Measurements from ENCODE around the gene LRRTM4. TPM values are rescaled to one million over a fixed set of nuclear protein-coding genes. Genes with fewer than 3 reads are reported as not detected.
A peak's percentile ranks its signal among the peaks of the same experiment; 100 is the strongest.

The LRRTM4 gene
- total RNA-seq, 1 experiment from 2014 or later: 9.4 TPM

DNA sequence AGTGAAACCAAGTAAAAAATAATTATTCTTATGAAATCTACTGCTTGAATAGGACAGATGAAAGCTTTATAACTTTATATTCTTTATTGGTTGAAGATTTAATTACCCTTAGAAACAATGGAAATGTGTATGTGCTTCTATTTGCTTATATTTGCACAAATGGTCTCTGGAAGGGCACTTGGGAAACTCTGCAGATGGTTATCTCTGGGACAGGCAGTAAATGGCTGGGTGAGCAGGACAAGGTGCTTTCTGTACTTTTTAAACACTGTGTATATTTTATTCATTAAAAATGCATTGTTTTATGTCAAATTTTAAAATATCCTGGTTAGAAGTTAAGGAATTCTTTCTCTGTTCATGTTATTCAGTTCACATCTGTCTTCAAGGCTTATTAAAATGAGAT is 131.1 kb downstream of the LRRTM4 start:
- no peak for DNase-seq (ENCODE audit: low spot score)
- Mint-ChIP-seq H3K27ac (no peak overlapping the region), H3K4me1 (peaks cover 43% of the 10 kb centered on the region), H3K36me3 (peaks cover 4% of the 10 kb centered on the region; the same call in 1 of the 2 replicates), H3K4me3 (no peak overlapping the region), H3K27me3 (ENCODE audit: low read depth) (no peaks in the 10 kb centered on the region), H3K9me3 (peaks cover 4% of the 10 kb centered on the region; the same call in 1 of the 2 replicates)
- ChIA-PET CTCF (no interaction called here), POLR2A (no interaction called here)
- TF ChIP-seq, protein P1, sequence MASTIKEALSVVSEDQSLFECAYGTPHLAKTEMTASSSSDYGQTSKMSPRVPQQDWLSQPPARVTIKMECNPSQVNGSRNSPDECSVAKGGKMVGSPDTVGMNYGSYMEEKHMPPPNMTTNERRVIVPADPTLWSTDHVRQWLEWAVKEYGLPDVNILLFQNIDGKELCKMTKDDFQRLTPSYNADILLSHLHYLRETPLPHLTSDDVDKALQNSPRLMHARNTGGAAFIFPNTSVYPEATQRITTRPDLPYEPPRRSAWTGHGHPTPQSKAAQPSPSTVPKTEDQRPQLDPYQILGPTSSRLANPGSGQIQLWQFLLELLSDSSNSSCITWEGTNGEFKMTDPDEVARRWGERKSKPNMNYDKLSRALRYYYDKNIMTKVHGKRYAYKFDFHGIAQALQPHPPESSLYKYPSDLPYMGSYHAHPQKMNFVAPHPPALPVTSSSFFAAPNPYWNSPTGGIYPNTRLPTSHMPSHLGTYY (CRISPR knock-in tag; IDR thresholded peaks at IDR 0.05): no peak
- no peak for TF ChIP-seq ATF3 (CRISPR knock-in tag; conservative IDR thresholded peaks at IDR 0.05)
- TF ChIP-seq, protein P2, sequence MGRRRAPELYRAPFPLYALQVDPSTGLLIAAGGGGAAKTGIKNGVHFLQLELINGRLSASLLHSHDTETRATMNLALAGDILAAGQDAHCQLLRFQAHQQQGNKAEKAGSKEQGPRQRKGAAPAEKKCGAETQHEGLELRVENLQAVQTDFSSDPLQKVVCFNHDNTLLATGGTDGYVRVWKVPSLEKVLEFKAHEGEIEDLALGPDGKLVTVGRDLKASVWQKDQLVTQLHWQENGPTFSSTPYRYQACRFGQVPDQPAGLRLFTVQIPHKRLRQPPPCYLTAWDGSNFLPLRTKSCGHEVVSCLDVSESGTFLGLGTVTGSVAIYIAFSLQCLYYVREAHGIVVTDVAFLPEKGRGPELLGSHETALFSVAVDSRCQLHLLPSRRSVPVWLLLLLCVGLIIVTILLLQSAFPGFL (CRISPR knock-in tag; IDR thresholded peaks at IDR 0.05; ENCODE audit: borderline replicate concordance): no peak
- TF ChIP-seq GRHL2 (CRISPR knock-in tag; IDR thresholded peaks at IDR 0.05; ENCODE audit: insufficient replicate concordance, severe bottlenecking): no peak
- TF ChIP-seq, protein P3, sequence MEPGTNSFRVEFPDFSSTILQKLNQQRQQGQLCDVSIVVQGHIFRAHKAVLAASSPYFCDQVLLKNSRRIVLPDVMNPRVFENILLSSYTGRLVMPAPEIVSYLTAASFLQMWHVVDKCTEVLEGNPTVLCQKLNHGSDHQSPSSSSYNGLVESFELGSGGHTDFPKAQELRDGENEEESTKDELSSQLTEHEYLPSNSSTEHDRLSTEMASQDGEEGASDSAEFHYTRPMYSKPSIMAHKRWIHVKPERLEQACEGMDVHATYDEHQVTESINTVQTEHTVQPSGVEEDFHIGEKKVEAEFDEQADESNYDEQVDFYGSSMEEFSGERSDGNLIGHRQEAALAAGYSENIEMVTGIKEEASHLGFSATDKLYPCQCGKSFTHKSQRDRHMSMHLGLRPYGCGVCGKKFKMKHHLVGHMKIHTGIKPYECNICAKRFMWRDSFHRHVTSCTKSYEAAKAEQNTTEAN (CRISPR knock-in tag; IDR thresholded peaks at IDR 0.05): no peak
- TF ChIP-seq, protein P4, sequence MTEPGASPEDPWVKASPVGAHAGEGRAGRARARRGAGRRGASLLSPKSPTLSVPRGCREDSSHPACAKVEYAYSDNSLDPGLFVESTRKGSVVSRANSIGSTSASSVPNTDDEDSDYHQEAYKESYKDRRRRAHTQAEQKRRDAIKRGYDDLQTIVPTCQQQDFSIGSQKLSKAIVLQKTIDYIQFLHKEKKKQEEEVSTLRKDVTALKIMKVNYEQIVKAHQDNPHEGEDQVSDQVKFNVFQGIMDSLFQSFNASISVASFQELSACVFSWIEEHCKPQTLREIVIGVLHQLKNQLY (CRISPR knock-in tag; IDR thresholded peaks at IDR 0.05): no peak
- TF ChIP-seq E2F1 (CRISPR knock-in tag; IDR thresholded peaks at IDR 0.05): no peak
- TF ChIP-seq CTCF (IDR thresholded peaks at IDR 0.05): no peak
- TF ChIP-seq E2F5 (CRISPR knock-in tag; IDR thresholded peaks at IDR 0.05): no peak
- no peak for TF ChIP-seq CBFB (CRISPR knock-in tag; IDR thresholded peaks at IDR 0.05; ENCODE audit: low read depth)
- ATAC-seq: no peak

DNA sequence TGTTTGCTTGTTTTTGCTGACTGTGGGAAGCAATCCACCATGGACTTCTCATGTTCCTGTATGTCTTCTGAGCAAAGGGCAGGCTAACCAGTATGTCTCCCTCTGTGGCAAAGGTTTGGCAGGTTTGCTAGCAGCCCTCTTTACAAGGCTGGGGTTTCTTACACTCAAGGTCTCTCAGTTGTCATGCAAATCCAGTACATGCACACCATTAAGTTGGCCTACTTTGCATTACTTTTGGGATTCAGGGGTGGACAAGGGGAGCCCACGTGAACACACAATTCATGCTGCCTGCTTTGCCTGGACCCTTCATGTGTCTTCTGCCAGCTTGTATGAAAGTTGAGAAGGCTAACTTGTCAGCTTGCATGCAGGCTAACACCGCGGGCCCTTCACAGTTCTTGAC is 134.9 kb downstream of the LRRTM4 start:
- ATAC-seq: peak; percentile 99
- no peaks in the 10 kb centered on the region for H3K27me3 Mint-ChIP-seq (ENCODE audit: low read depth)
- TF ChIP-seq FOXP1 (CRISPR knock-in tag; IDR thresholded peaks at IDR 0.05; ENCODE audit: borderline replicate concordance) (no peak), USF2 (CRISPR knock-in tag; IDR thresholded peaks at IDR 0.05) (peak; percentile 67), TP53 (CRISPR knock-in tag; IDR thresholded peaks at IDR 0.05) (no peak)
- H3K27ac Mint-ChIP-seq: peak overlapping the region; percentile 61; the same call in 1 of the 2 replicates
- H3K36me3 Mint-ChIP-seq: peaks cover 4% of the 10 kb centered on the region; the same call in 1 of the 2 replicates
- peaks cover 24% of the 10 kb centered on the region for H3K4me1 Mint-ChIP-seq
- POLR2A ChIA-PET: no interaction called here
- CTCF ChIA-PET: no interaction called here
- peak; percentile 19 for DNase-seq (ENCODE audit: low spot score)
- H3K9me3 Mint-ChIP-seq: peaks cover 4% of the 10 kb centered on the region; the same call in 1 of the 2 replicates
- no peak overlapping the region for H3K4me3 Mint-ChIP-seq

Data from WTC11 (cell line).